Pericardium fibroblast (primary cell): ENCODE data around the gene KLHL42. TPM values are rescaled to one million over a fixed set of nuclear protein-coding genes. Genes with fewer than 3 reads are reported as not detected.

Source experiments
- total RNA-seq: library from RNA; depleted of rRNA; stranded (reverse); fragments of >200 nt; gene quantifications from 2 replicates; pipeline ENCODE4 v1.2.3, GENCODE V29; 2015

Gene KLHL42
- 14.1 and 16.8 TPM in 2 replicates for total RNA-seq

GRCh38 chr12:27779920-27780611, at the start of gene KLHL42, which contains the start of gene MANSC4:
Gene KLHL42 (plus strand): TSS chr12:27780233. CDS start chr12:27780331, 98 bp downstream.
Gene MANSC4 (minus strand): TSS chr12:27780236. CDS start chr12:27771276, 8,960 bp downstream.

Other genes with a start within 250 kb of the KLHL42 start
- gene REP15, start 83.8 kb upstream of the KLHL42 start, total RNA-seq: 0.82 TPM in 1 of 2 replicates, not detected in the other
- gene MRPS35, start 69.4 kb upstream of the KLHL42 start, total RNA-seq: 43.1 and 44.7 TPM in 2 replicates
- not detected in 2 replicates for gene MANSC4, start within 50 bp of the KLHL42 start, total RNA-seq
- gene PTHLH, start 192.5 kb downstream of the KLHL42 start, total RNA-seq: 0.35 and 0.60 TPM in 2 replicates